K562 (cell line): Measurements from ENCODE around the gene ZSCAN1. TPM values are rescaled to one million over a fixed set of nuclear protein-coding genes. Genes with fewer than 3 reads are reported as not detected.
A peak's percentile ranks its signal among the peaks of the same experiment; 100 is the strongest.

Experiments used
- ATAC-seq: fragments of 200-7000 bp; cut with Tn5 transposase; 3 replicates; pipeline ENCODE4 v1.9.1; 2020; ENCODE audit warnings: moderate library complexity
- BruUV-seq: library from RNA; stranded (reverse); fragments of 400-500 nt; replicated peaks from 2 replicates; lab custom pipeline; 2021; lab: Mats Ljungman, UMichigan
- CTCF ChIA-PET: fragments of 300-600 bp; formaldehyde crosslinking; extraction: SDS; loops from one replicate; lab custom pipeline; 2021; ENCODE audit warnings: low intra/inter-chr PET ratio; lab: Yijun Ruan, JAX
- POLR2A ChIA-PET: fragments of 300-600, 350-650 bp; sonication (Branson Sonifier 250); formaldehyde crosslinking; extraction: SDS; loops from one replicate; lab custom pipeline; 2021; ENCODE audit warnings: antibody characterized with exemption, inconsistent platforms; lab: Yijun Ruan, JAX
- DNase-seq, 4 experiments: peaks; one replicate each; pipeline versions ENCODE4 v3.0.0 to v3.0.0-alpha.2; 2011 to 2018; ENCODE audit warnings: low spot score in 3 of 4, mixed read lengths in 3 of 4; ENCODE audit errors: extremely low read depth in 1 of 4
- FAIRE-seq: peaks from 2 replicates; lab custom pipeline; 2011; peaks lifted over from hg19 to GRCh38; lab: Jason Lieb, UNC
- H2AFZ ChIP-seq: 2 replicates; pipeline ENCODE4 v1.6.0; 2011; ENCODE audit warnings: low read depth, low read length, control low read depth, inconsistent platforms
- H3K27ac ChIP-seq: fragments of 200-600 bp; 3 replicates; pipeline ENCODE4 v1.8.0; 2011; ENCODE audit warnings: low read depth, mild to moderate bottlenecking, control low read depth, inconsistent platforms, low read length, moderate library complexity, mixed read lengths; ENCODE audit errors: extremely low read depth
- H3K27me3 ChIP-seq, 2 experiments: fragments of 300-600 bp in 1 of 2; 2 replicates in 1 of 2; 3 replicates in 1 of 2; pipeline versions ENCODE4 v1.6.0 to v1.8.0; 2011; ENCODE audit warnings: inconsistent platforms in 2 of 2, low read length in 2 of 2, mild to moderate bottlenecking in 1 of 2, mixed read lengths in 1 of 2, moderate library complexity in 1 of 2; ENCODE audit not compliant: control insufficient read depth in 2 of 2, insufficient read depth in 2 of 2
- H3K36me3 ChIP-seq: fragments of 300-600 bp; 3 replicates; pipeline ENCODE4 v1.8.0; 2011; ENCODE audit warnings: mild to moderate bottlenecking, low read length, inconsistent platforms; ENCODE audit not compliant: control insufficient read depth, insufficient read depth
- H3K4me1 ChIP-seq, 2 experiments: fragments of 200-600 bp in 1 of 2; replicated peaks in 1 of 2; 2 replicates in 1 of 2; 3 replicates in 1 of 2; pipeline versions ENCODE4 v1.5.1 to v1.8.0; 2011; ENCODE audit warnings: inconsistent platforms in 2 of 2, low read length in 2 of 2, mild to moderate bottlenecking in 1 of 2, mixed read lengths in 1 of 2, moderate library complexity in 1 of 2; ENCODE audit not compliant: control insufficient read depth in 2 of 2, insufficient read depth in 2 of 2
- H3K4me2 ChIP-seq: 2 replicates; pipeline ENCODE4 v1.6.1; 2011; ENCODE audit warnings: low read length, control low read depth, inconsistent platforms, mixed read lengths; ENCODE audit not compliant: insufficient read depth
- H3K4me3 ChIP-seq: fragments of 200-600 bp; sonication (generic), shearing (Covaris generic); 2 replicates; pipeline ENCODE4 v1.5.1; 2016; ENCODE audit warnings: control low read depth, inconsistent platforms
- H3K79me2 ChIP-seq: fragments of 200-600 bp; 3 replicates; pipeline ENCODE4 v1.8.0; 2011; ENCODE audit warnings: low read length, inconsistent platforms; ENCODE audit not compliant: control insufficient read depth, insufficient read depth
- H3K9ac ChIP-seq, 2 experiments: 2 replicates each; pipeline versions ENCODE4 v1.6.0 to v1.6.1; 2011; ENCODE audit warnings: low read depth in 2 of 2, low read length in 2 of 2, control low read depth in 1 of 2, inconsistent platforms in 1 of 2, mild to moderate bottlenecking in 1 of 2, mixed read lengths in 1 of 2; ENCODE audit not compliant: insufficient read depth in 1 of 2
- H3K9me1 ChIP-seq: one replicate; pipeline ENCODE4 v1.6.0; 2011; ENCODE audit warnings: inconsistent platforms, mild to moderate bottlenecking, low read length, moderate library complexity; ENCODE audit not compliant: control insufficient read depth, insufficient read depth
- H3K9me3 ChIP-seq: replicated peaks from 2 replicates; pipeline ENCODE4 v1.5.1; 2011; ENCODE audit warnings: low read depth, low read length, inconsistent platforms; ENCODE audit not compliant: control insufficient read depth, insufficient read depth
- H4K20me1 ChIP-seq: replicated peaks from 2 replicates; pipeline ENCODE4 v1.6.1; 2011; ENCODE audit warnings: low read length, inconsistent platforms, mixed read lengths; ENCODE audit not compliant: control insufficient read depth, insufficient read depth
- BCLAF1 ChIP-seq, 2 experiments: fragments of 450-650 bp in 1 of 2; IDR thresholded peaks; 2 replicates each; pipeline ENCODE4 v1.6.1; 2011 to 2017; ENCODE audit warnings: low read depth in 2 of 2, antibody characterized with exemption in 1 of 2, borderline replicate concordance in 1 of 2, low read length in 1 of 2, mild to moderate bottlenecking in 1 of 2, mixed read lengths in 1 of 2; ENCODE audit not compliant: control insufficient read depth in 1 of 2
- BRD9 ChIP-seq: fragments of 450-650 bp; IDR thresholded peaks from 2 replicates; pipeline ENCODE4 v1.6.1; 2018; ENCODE audit warnings: low read depth; ENCODE audit not compliant: partially characterized antibody
- CXXC5 ChIP-seq: fragments of 250-450 bp; sonication (Bioruptor Pico); IDR thresholded peaks from 2 replicates; pipeline ENCODE4 v1.8.0; 2022; ENCODE audit warnings: inconsistent platforms, mild to moderate bottlenecking, moderate library complexity
- DPF2 ChIP-seq: fragments of 450-650 bp; IDR thresholded peaks from 2 replicates; pipeline ENCODE4 v1.6.1; 2016
- FOXK1 ChIP-seq: sonication (generic); formaldehyde crosslinking; IDR thresholded peaks from 2 replicates; pipeline ENCODE4 v1.8.0; 2022; ENCODE audit warnings: missing genetic modification reagents, mild to moderate bottlenecking, borderline replicate concordance
- HDAC3 ChIP-seq: fragments of 450-650 bp; IDR thresholded peaks from 2 replicates; pipeline ENCODE4 v1.6.1; 2018; ENCODE audit warnings: borderline replicate concordance, mild to moderate bottlenecking, moderate library complexity; ENCODE audit not compliant: partially characterized antibody
- PHF20 ChIP-seq: fragments of 450-650 bp; IDR thresholded peaks from 2 replicates; pipeline ENCODE4 v1.6.1; 2018; ENCODE audit not compliant: partially characterized antibody
- STAT5B ChIP-seq: fragments of 250-450 bp; sonication (Bioruptor Pico); IDR thresholded peaks from 2 replicates; pipeline ENCODE4 v1.8.0; 2021; ENCODE audit warnings: mild to moderate bottlenecking, inconsistent platforms
- ZNF134 ChIP-seq: fragments of 250-450 bp; sonication (Bioruptor Pico); conservative IDR thresholded peaks from 2 replicates; pipeline ENCODE4 v1.4.0; 2020
- ZNF311 ChIP-seq: fragments of 250-450 bp; sonication (Bioruptor Pico); IDR thresholded peaks from 2 replicates; pipeline ENCODE4 v1.4.0; 2020; ENCODE audit warnings: mild to moderate bottlenecking, moderate library complexity
- ZNF354B ChIP-seq: fragments of 250-450 bp; sonication (Bioruptor Pico); IDR thresholded peaks from 2 replicates; pipeline ENCODE4 v1.4.0; 2020
- ZNF584 ChIP-seq: fragments of 200-800 bp; sonication (Bioruptor generic); IDR thresholded peaks from 2 replicates; pipeline ENCODE4 v1.6.1; 2016; ENCODE audit warnings: low read depth, mild to moderate bottlenecking, missing genetic modification characterization, missing compliant biosample characterization
- WGBS: fragments of 100-300 bp; shearing (Covaris generic); methylation state at CpG from one replicate; pipeline ENCODE4 v1.1.6; 2016; ENCODE audit warnings: low coverage, mixed read lengths; ENCODE audit not compliant: insufficient coverage; ENCODE audit errors: missing lambda C conversion rate; 5-methylcytosine and 5-hydroxymethylcytosine counted together
- in situ Hi-C: fragments of 300-500 bp; cut with MboI; formaldehyde crosslinking; loops from 4 replicates; pipeline ENCODE4 v1.15.0; 2018; ENCODE audit warnings: inconsistent platforms, mixed read lengths
- intact Hi-C: fragments of 100-400 bp; cut with micrococcal nuclease; formaldehyde crosslinking; loops from 2 replicates; pipeline ENCODE4 v1.14.2; 2022
- polyA plus RNA-seq, 8 experiments: library from polyadenylated mRNA; depleted of rRNA in 4 of 8; stranded (reverse) in 5 of 8; unstranded in 3 of 8; fragments of >200 nt; fragmentation: Nextera tagmentation in 2 of 8; fragmentation: Illumina TruSeq in 1 of 8; extraction: Ambion mirVana in 2 of 8; extraction: Trizol in 1 of 8; gene quantifications; 2 replicates each; pipeline versions ENCODE4 v1.2.1 to v1.2.3, GENCODE V29; 2011 to 2014; ENCODE audit warnings: inconsistent platforms in 1 of 8, missing spikeins in 1 of 8
- total RNA-seq, 7 experiments: library from RNA; depleted of rRNA in 6 of 7; stranded (reverse); fragments of >200 nt in 6 of 7; fragmentation: Illumina TruSeq in 2 of 7; extraction: Trizol in 2 of 7; gene quantifications; 2 replicates each; pipeline versions ENCODE4 v1.2.1 to v1.2.3, GENCODE V29; 2011 to 2021; ENCODE audit warnings: low replicate concordance in 1 of 7

The ZSCAN1 gene
- total and polyA plus RNA-seq, 9 of the 15 experiments (the other 6 are each of a cell fraction or from before 2014, with no cell fraction given), result not detected

- H3K4me3 ChIP-seq, result no peak overlapping the region
- FAIRE-seq, result no peak
- in situ Hi-C loops, result no loop called here
- ChIA-PET CTCF (no interaction called here), POLR2A (no interaction called here)
- H3K9ac ChIP-seq, result no peak overlapping the region
- no peak for DNase-seq
- no peaks in the 10 kb centered on the region for H3K27me3 ChIP-seq
- TF ChIP-seq FOXK1 (no peak), DPF2 (no peak), CXXC5 (CRISPR knock-in tag) (no peak), HDAC3 (no peak), ZNF354B (CRISPR knock-in tag) (no peak)
- BruUV-seq, result no TSS peak
- no peak overlapping the region for H3K4me2 ChIP-seq
- no peaks in the 10 kb centered on the region for H3K9me1 ChIP-seq
- no peaks in the 10 kb centered on the region for H4K20me1 ChIP-seq
- no peak for ATAC-seq
- 0% methylated on average over 4 of the region's 4 CpGs for WGBS
- peaks cover 0 to 9% of the 10 kb centered on the region in 2 experiments; a peak in 2 of 5 replicates for H3K4me1 ChIP-seq
- H3K36me3 ChIP-seq, result no peaks in the 10 kb centered on the region
- H3K79me2 ChIP-seq, result no peaks in the 10 kb centered on the region
- H3K27ac ChIP-seq, result no peak overlapping the region
- no peaks in the 10 kb centered on the region; the same call in 1 of the 2 replicates for H3K9me3 ChIP-seq
- no peak overlapping the region for H2AFZ ChIP-seq
- intact Hi-C loops, result no loop called here
These were observed 33.1 kb upstream of the ZSCAN1 start for GRCh38 chr19:58000677-58001076.

- DNase-seq, result no peak
- in situ Hi-C loops, result no loop called here
- TF ChIP-seq BCLAF1 (IDR thresholded peaks at IDR 0.05; ENCODE audit: borderline replicate concordance in 1 of 2, control insufficient read depth in 1 of 2, low read depth in 2 of 2, low read length in 1 of 2) (no peak), ZNF134 (CRISPR knock-in tag) (no peak), PHF20 (no peak), STAT5B (no peak), BRD9 (no peak), ZNF311 (CRISPR knock-in tag) (no peak), ZNF584 (CRISPR knock-in tag) (no peak)
These were observed 31.9 kb upstream of the ZSCAN1 start for GRCh38 chr19:58001895-58002369.

More at GRCh38 chr19:58001895-58002369, 31.9 kb upstream of the ZSCAN1 start:
- Histone ChIP-seq H3K4me1 (peaks cover 0 to 9% of the 10 kb centered on the region in 2 experiments; a peak in 2 of 5 replicates), H3K79me2 (no peaks in the 10 kb centered on the region), H3K4me3 (peak overlapping the region; percentile 33), H3K4me2 (peak overlapping the region; percentile 21; the same call in 1 of the 2 replicates), H3K9me1 (no peaks in the 10 kb centered on the region), H2AFZ (no peak overlapping the region), H3K9me3 (no peaks in the 10 kb centered on the region; the same call in 1 of the 2 replicates), H4K20me1 (no peaks in the 10 kb centered on the region), H3K9ac (no peak overlapping the region), H3K27ac (no peak overlapping the region), H3K27me3 (no peaks in the 10 kb centered on the region), H3K36me3 (no peaks in the 10 kb centered on the region)
- no peak for ATAC-seq
- POLR2A ChIA-PET, result no interaction called here
- CTCF ChIA-PET, result no interaction called here
- no peak for FAIRE-seq
- 9% methylated on average over 23 of the region's 23 CpGs for WGBS
- BruUV-seq, result no TSS peak
- intact Hi-C loops, result no loop called here
